Mesenchymal stem cell (in vitro differentiated cells and primary cell): ENCODE data around the gene USP46.
A peak's percentile ranks its signal among the peaks of the same experiment; 100 is the strongest.

Experiments
- DNase-seq: peaks from one replicate; pipeline ENCODE4 v3.0.0-alpha.2; 2013
- H2AFZ ChIP-seq: one replicate; pipeline ENCODE4 v1.6.1; 2013; ENCODE audit warnings: low read depth, mild to moderate bottlenecking, control low read depth, inconsistent platforms, low read length, moderate library complexity
- H2AK5ac ChIP-seq: 2 replicates; pipeline ENCODE4 v1.6.1; 2013; ENCODE audit warnings: low read length, moderate library complexity, mild to moderate bottlenecking, inconsistent platforms; ENCODE audit not compliant: severe bottlenecking
- H2BK120ac ChIP-seq: one replicate; pipeline ENCODE4 v1.6.1; 2013; ENCODE audit warnings: low read depth, mild to moderate bottlenecking, inconsistent platforms, low read length, moderate library complexity
- H2BK12ac ChIP-seq, 2 experiments: one replicate each; pipeline ENCODE4 v1.6.1; 2013; ENCODE audit warnings: inconsistent platforms in 2 of 2, low read length in 2 of 2, mild to moderate bottlenecking in 2 of 2, moderate library complexity in 2 of 2, control low read depth in 1 of 2
- H2BK15ac ChIP-seq: one replicate; pipeline ENCODE4 v1.6.1; 2013; ENCODE audit warnings: mild to moderate bottlenecking, low read depth, inconsistent platforms; ENCODE audit not compliant: poor library complexity, severe bottlenecking
- H2BK5ac ChIP-seq: 2 replicates; pipeline ENCODE4 v1.6.1; 2013; ENCODE audit warnings: low read depth, mild to moderate bottlenecking, low read length, control low read depth, inconsistent platforms; ENCODE audit not compliant: poor library complexity, severe bottlenecking
- H3K14ac ChIP-seq, 2 experiments: one replicate each; pipeline ENCODE4 v1.6.1; 2013; ENCODE audit warnings: inconsistent platforms in 2 of 2, low read length in 2 of 2, control low read depth in 1 of 2, mild to moderate bottlenecking in 1 of 2, moderate library complexity in 1 of 2
- H3K18ac ChIP-seq, 2 experiments: one replicate each; pipeline ENCODE4 v1.6.1; 2013; ENCODE audit warnings: inconsistent platforms in 2 of 2, low read length in 2 of 2, control low read depth in 1 of 2, low read depth in 1 of 2, mild to moderate bottlenecking in 1 of 2
- H3K23ac ChIP-seq, 2 experiments: one replicate each; pipeline ENCODE4 v1.6.1; 2013; ENCODE audit warnings: inconsistent platforms in 2 of 2, low read length in 2 of 2, mild to moderate bottlenecking in 2 of 2, moderate library complexity in 2 of 2, control low read depth in 1 of 2
- H3K27ac ChIP-seq: 2 replicates; pipeline ENCODE4 v1.5.1; 2013; ENCODE audit warnings: mild to moderate bottlenecking, moderate library complexity, low read length, control low read depth, inconsistent platforms; ENCODE audit not compliant: poor library complexity, severe bottlenecking
- H3K27me3 ChIP-seq, 2 experiments: 2 replicates each; pipeline versions ENCODE4 v1.6.1 to v1.7.0; 2013; ENCODE audit warnings: low read length in 2 of 2, mild to moderate bottlenecking in 2 of 2, moderate library complexity in 2 of 2, control low read depth in 1 of 2, inconsistent platforms in 1 of 2; ENCODE audit not compliant: control insufficient read depth in 1 of 2, insufficient read depth in 1 of 2
- H3K36me3 ChIP-seq, 2 experiments: 2 replicates each; pipeline versions ENCODE4 v1.6.1 to v1.7.0; 2013; ENCODE audit warnings: low read length in 2 of 2, control low read depth in 1 of 2, inconsistent platforms in 1 of 2, low read depth in 1 of 2, mild to moderate bottlenecking in 1 of 2; ENCODE audit not compliant: insufficient read depth in 2 of 2, control insufficient read depth in 1 of 2
- H3K4ac ChIP-seq, 2 experiments: one replicate each; pipeline ENCODE4 v1.6.1; 2013; ENCODE audit warnings: inconsistent platforms in 2 of 2, low read length in 2 of 2, mild to moderate bottlenecking in 2 of 2, moderate library complexity in 2 of 2, control low read depth in 1 of 2, low read depth in 1 of 2
- H3K4me1 ChIP-seq: 2 replicates; pipeline ENCODE4 v1.6.1; 2013; ENCODE audit warnings: low read depth, low read length, control low read depth; ENCODE audit not compliant: control insufficient read depth, insufficient read depth
- H3K4me2 ChIP-seq: 2 replicates; pipeline ENCODE4 v1.6.1; 2013; ENCODE audit warnings: low read length, mild to moderate bottlenecking, inconsistent platforms; ENCODE audit not compliant: poor library complexity, severe bottlenecking
- H3K4me3 ChIP-seq, 2 experiments: 2 replicates each; pipeline versions ENCODE4 v1.5.1 to v1.7.0; 2013; ENCODE audit warnings: low read length in 2 of 2, mild to moderate bottlenecking in 2 of 2, control low read depth in 1 of 2, low read depth in 1 of 2; ENCODE audit not compliant: insufficient read depth in 1 of 2
- H3K79me1 ChIP-seq: replicated peaks from 2 replicates; pipeline ENCODE4 v1.6.1; 2013; ENCODE audit warnings: mild to moderate bottlenecking, control low read depth, low read length, inconsistent platforms; ENCODE audit not compliant: poor library complexity, severe bottlenecking
- H3K9ac ChIP-seq: 2 replicates; pipeline ENCODE4 v1.7.0; 2013; ENCODE audit warnings: mild to moderate bottlenecking, low read length, moderate library complexity
- H3K9me3 ChIP-seq: 2 replicates; pipeline ENCODE4 v1.7.0; 2013; ENCODE audit warnings: mild to moderate bottlenecking, low read length; ENCODE audit not compliant: control insufficient read depth
- H4K8ac ChIP-seq: one replicate; pipeline ENCODE4 v1.6.1; 2013; ENCODE audit warnings: inconsistent platforms, mild to moderate bottlenecking, low read length, moderate library complexity
- H4K91ac ChIP-seq: one replicate; pipeline ENCODE4 v1.6.1; 2013; ENCODE audit warnings: mild to moderate bottlenecking, low read length, inconsistent platforms
- WGBS: methylation state at CpG from one replicate; pipeline ENCODE4 v1.1.7; 2013; ENCODE audit warnings: mixed read lengths; 5-methylcytosine and 5-hydroxymethylcytosine counted together

The USP46 gene

DNA sequence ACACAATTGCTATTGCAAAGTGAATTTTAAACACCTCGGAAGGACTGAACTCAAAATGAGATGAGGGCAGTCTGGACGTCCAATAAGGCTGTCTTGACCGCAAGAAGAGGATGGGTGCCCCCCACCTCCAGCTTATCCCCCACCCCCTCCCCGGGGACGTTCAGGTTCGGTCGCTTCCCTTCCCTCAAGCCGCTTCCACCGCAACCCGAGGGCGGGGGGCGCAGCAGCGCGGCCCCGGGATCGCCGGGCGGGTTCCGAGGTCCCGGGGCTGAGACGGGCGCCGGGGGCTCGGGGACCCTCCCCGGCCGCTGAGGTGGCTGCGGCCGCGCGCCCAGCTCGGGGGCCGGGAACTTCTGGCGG lies 480 bp downstream of the USP46 start:
- Histone ChIP-seq H2BK5ac (no peak overlapping the region), H2BK12ac (no peak overlapping the region)

DNA sequence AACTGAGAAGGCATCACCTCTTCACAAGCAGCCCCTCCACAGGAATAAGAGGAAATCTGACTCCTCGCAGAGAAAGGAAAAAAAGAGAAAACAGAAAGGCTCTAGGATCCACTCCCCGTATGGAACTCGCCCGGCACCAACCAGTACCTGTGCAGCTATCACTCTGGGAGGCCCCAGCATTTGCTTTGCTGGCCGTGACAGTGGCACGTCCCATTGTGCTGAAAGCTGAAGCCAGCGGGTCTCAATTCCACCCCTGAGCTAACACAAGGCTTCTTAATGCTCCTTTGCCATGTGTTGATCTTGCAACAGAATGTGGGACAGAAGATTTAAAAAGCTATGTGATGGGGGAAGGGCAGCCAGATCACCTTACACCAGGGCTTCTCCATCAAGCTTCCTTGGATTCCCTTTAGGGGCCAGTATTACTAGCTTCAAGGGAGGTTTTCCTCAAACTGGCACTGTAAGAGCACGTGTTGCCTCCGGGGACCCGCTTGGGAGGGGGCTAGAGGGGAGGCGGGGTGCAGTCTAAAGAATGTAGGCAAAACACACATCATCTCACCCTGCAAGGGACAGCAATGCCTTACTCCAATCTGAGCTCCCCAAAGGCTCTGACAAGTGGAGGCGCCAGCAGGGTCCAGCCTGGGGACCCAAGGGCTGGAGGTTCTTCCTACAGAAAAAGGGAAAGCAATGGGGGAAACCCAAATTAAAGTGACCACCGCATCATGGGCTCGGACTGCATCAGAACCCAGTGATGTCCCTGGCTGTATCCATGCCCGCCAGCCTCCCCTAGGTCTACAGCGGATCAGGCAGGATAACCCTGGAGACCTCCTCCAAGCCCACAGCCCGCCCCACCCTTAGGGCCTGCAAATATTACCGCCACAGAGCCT lies 1.2 kb downstream of the USP46 start:
- peak overlapping the region in 1 of 2 experiments; percentile 66 for H3K23ac ChIP-seq
- peak overlapping the region in 1 of 2 experiments; percentile 26 for H3K14ac ChIP-seq
- no peaks in the 10 kb centered on the region for H3K9me3 ChIP-seq
- peak overlapping the region; percentile 54 to 60 for H3K18ac ChIP-seq
- no peaks in the 10 kb centered on the region for H3K27me3 ChIP-seq
- no peak overlapping the region for H3K4ac ChIP-seq
- H4K8ac ChIP-seq = peak overlapping the region; percentile 58
- H3K27ac ChIP-seq = no peak overlapping the region
- H2AFZ ChIP-seq = no peak overlapping the region
- peak overlapping the region; percentile 67 for H3K4me2 ChIP-seq
- WGBS = 38% methylated on average over 13 of the region's 18 CpGs
- H2BK5ac ChIP-seq = no peak overlapping the region
- no peak overlapping the region for H4K91ac ChIP-seq
- H2AK5ac ChIP-seq = no peak overlapping the region
- H2BK15ac ChIP-seq = no peak overlapping the region
- H3K9ac ChIP-seq = peak overlapping the region; percentile 87
- peak; percentile 65 for DNase-seq
- H3K36me3 ChIP-seq = peaks cover 0 to 14% of the 10 kb centered on the region in 2 experiments
- H3K4me1 ChIP-seq = peaks cover 8% of the 10 kb centered on the region
- H2BK120ac ChIP-seq = no peak overlapping the region
- H3K79me1 ChIP-seq = peaks cover 9% of the 10 kb centered on the region
- peak overlapping the region in 1 of 2 experiments; percentile 29 for H2BK12ac ChIP-seq
- peak overlapping the region; percentile 38 to 78 for H3K4me3 ChIP-seq

More for the DNA sequence above, 480 bp downstream of the USP46 start:
- H3K4me1 ChIP-seq = peaks cover 8% of the 10 kb centered on the region
- H3K23ac ChIP-seq = peak overlapping the region in 1 of 2 experiments; percentile 37
- peak overlapping the region; percentile 67 for H3K4me2 ChIP-seq
- no peaks in the 10 kb centered on the region for H3K27me3 ChIP-seq
- no peak for DNase-seq
- H3K27ac ChIP-seq = no peak overlapping the region
- no peak overlapping the region for H2AFZ ChIP-seq
- H3K14ac ChIP-seq = peak overlapping the region in 1 of 2 experiments; percentile 1
- peaks cover 0 to 14% of the 10 kb centered on the region in 2 experiments for H3K36me3 ChIP-seq
- H3K18ac ChIP-seq = peak overlapping the region; percentile 60 to 92
- H3K4ac ChIP-seq = peak overlapping the region; percentile 46 to 65
- H4K91ac ChIP-seq = peak overlapping the region; percentile 90
- peak overlapping the region; percentile 45 for H4K8ac ChIP-seq
- H3K79me1 ChIP-seq = peaks cover 9% of the 10 kb centered on the region
- no peak overlapping the region for H2AK5ac ChIP-seq
- H2BK120ac ChIP-seq = peak overlapping the region; percentile 98
- no peaks in the 10 kb centered on the region for H3K9me3 ChIP-seq
- WGBS = 0% methylated on average over 29 of the region's 33 CpGs
- H3K9ac ChIP-seq = peak overlapping the region; percentile 87
- peak overlapping the region; percentile 73 to 78 for H3K4me3 ChIP-seq
- H2BK15ac ChIP-seq = no peak overlapping the region

DNA sequence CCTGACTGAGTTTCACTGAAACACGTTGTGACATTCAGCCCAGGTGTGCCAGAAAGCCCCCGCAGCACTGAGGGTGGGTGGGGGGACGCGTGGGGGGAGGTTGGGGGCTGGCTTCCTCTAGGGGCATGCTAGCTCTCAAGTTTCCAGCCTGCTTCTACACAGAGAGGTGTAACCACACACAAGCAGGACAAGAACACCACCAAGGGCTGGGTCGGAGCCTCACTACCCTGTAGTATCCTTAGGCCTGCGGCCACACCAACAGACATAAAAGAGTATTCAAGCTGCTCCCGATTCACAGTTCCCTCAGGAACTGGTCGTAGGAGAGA lies 1.8 kb downstream of the USP46 start:
- Histone ChIP-seq H3K4me2 (peak overlapping the region; percentile 67), H4K8ac (no peak overlapping the region), H3K4me3 (peak overlapping the region in 1 of 2 experiments; percentile 78), H2BK15ac (no peak overlapping the region), H2AFZ (no peak overlapping the region), H3K36me3 (peaks cover 0 to 14% of the 10 kb centered on the region in 2 experiments), H2BK5ac (no peak overlapping the region), H2BK12ac (no peak overlapping the region), H3K4ac (no peak overlapping the region), H3K23ac (no peak overlapping the region), H4K91ac (peak overlapping the region; percentile 18), H3K4me1 (peaks cover 8% of the 10 kb centered on the region), H3K9ac (no peak overlapping the region), H3K79me1 (peaks cover 9% of the 10 kb centered on the region), H3K18ac (peak overlapping the region in 1 of 2 experiments; percentile 28), H2BK120ac (no peak overlapping the region), H3K9me3 (no peaks in the 10 kb centered on the region), H3K14ac (no peak overlapping the region), H2AK5ac (no peak overlapping the region), H3K27ac (no peak overlapping the region), H3K27me3 (no peaks in the 10 kb centered on the region)
- WGBS = 72% methylated on average over 8 of the region's 8 CpGs
- DNase-seq = no peak

DNA sequence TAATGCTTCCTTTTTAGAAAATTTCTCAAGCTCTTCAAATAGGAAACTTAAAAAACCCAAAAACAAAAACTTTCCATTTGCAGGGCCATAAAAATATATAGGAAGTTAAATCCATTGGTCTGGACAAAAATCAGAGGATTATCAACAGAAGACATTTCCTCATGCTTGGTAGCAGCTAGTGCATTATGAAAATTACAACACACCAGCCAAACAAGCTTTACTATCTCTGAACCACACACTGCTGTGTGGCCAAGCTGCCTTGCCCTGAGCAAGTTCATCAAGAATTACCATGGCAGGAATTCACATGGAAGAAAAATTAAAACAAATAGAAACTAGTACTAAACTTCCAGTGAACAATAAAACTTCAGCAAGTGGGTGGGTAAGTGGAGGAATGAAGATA lies 3.6 kb downstream of the USP46 start:
- Histone ChIP-seq H3K14ac (no peak overlapping the region), H3K9ac (no peak overlapping the region), H2AFZ (no peak overlapping the region), H3K9me3 (no peaks in the 10 kb centered on the region), H3K23ac (no peak overlapping the region), H3K36me3 (no peaks in the 10 kb centered on the region), H2BK120ac (no peak overlapping the region), H4K91ac (no peak overlapping the region), H2BK12ac (no peak overlapping the region), H3K4ac (no peak overlapping the region), H3K4me2 (no peak overlapping the region), H3K4me1 (peaks cover 8% of the 10 kb centered on the region), H3K4me3 (no peak overlapping the region), H3K79me1 (peaks cover 14% of the 10 kb centered on the region), H2BK15ac (no peak overlapping the region), H3K18ac (no peak overlapping the region), H3K27ac (no peak overlapping the region), H4K8ac (no peak overlapping the region), H3K27me3 (no peaks in the 10 kb centered on the region), H2BK5ac (no peak overlapping the region), H2AK5ac (no peak overlapping the region)
- no peak for DNase-seq
